Kidney epithelial cell (primary cell): ENCODE measurements around the gene STPG2. TPM values are rescaled to one million over a fixed set of nuclear protein-coding genes. Genes with fewer than 3 reads are reported as not detected.

ENCODE experiments used
- DNase-seq: peaks from one replicate; pipeline ENCODE4 v3.0.0-alpha.2; 2010; ENCODE audit warnings: low read depth
- H3K27me3 ChIP-seq: 2 replicates; pipeline ENCODE4 v1.6.0; 2011; ENCODE audit warnings: low read length; ENCODE audit not compliant: control insufficient read depth, insufficient read depth
- H3K36me3 ChIP-seq: 2 replicates; pipeline ENCODE4 v1.5.1; 2011; ENCODE audit warnings: low read length; ENCODE audit not compliant: control insufficient read depth, insufficient read depth
- H3K4me3 ChIP-seq: 2 replicates; pipeline ENCODE4 v1.5.1; 2011; ENCODE audit warnings: low read depth, mild to moderate bottlenecking, control low read depth, low read length
- total RNA-seq: library from RNA; depleted of rRNA; stranded (reverse); fragments of >200 nt; gene quantifications from 2 replicates; pipeline ENCODE4 v1.2.3, GENCODE V29; 2015
- TF ChIP-seq, protein P1 (sequence below): IDR thresholded peaks from 2 replicates; pipeline ENCODE4 v1.5.1; 2011; ENCODE audit warnings: mild to moderate bottlenecking, moderate library complexity, low read length, control low read depth, inconsistent platforms; ENCODE audit not compliant: insufficient read depth, poor library complexity, severe bottlenecking

STPG2 gene
- total RNA-seq, 1 donor from 2014 or later: not detected

DNA sequence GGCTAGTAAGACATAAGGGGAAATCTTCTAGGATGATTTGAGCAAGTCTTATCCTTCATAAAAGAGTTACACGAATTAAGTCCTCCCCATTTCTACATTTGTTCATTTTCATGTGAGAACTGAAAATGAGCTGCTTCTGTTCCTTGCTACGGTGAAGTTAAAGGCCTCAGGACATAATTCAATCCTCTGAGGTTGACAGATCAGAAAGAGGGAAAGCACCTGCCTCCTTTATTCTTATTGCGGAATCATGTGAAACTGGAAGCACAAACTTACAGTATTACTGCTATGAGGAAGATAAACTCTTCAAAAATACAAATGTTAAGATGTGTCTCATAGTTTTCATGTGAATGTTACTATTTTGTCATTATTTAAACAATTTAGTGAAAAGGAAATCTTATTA, 395.3 kb downstream of the STPG2 start:
- Histone ChIP-seq H3K27me3 (no peaks in the 10 kb centered on the region), H3K36me3 (no peaks in the 10 kb centered on the region), H3K4me3 (no peak overlapping the region)
- TF ChIP-seq, protein P1, sequence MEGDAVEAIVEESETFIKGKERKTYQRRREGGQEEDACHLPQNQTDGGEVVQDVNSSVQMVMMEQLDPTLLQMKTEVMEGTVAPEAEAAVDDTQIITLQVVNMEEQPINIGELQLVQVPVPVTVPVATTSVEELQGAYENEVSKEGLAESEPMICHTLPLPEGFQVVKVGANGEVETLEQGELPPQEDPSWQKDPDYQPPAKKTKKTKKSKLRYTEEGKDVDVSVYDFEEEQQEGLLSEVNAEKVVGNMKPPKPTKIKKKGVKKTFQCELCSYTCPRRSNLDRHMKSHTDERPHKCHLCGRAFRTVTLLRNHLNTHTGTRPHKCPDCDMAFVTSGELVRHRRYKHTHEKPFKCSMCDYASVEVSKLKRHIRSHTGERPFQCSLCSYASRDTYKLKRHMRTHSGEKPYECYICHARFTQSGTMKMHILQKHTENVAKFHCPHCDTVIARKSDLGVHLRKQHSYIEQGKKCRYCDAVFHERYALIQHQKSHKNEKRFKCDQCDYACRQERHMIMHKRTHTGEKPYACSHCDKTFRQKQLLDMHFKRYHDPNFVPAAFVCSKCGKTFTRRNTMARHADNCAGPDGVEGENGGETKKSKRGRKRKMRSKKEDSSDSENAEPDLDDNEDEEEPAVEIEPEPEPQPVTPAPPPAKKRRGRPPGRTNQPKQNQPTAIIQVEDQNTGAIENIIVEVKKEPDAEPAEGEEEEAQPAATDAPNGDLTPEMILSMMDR: no peak
- DNase-seq: no peak

- Histone ChIP-seq H3K27me3 (no peaks in the 10 kb centered on the region), H3K4me3 (no peak overlapping the region), H3K36me3 (no peaks in the 10 kb centered on the region)
- DNase-seq: peak; percentile 16
- TF ChIP-seq, protein P1: peak; percentile 39
Observed at GRCh38 chr4:97720869-97721432, 422.3 kb downstream of the STPG2 start.

DNA sequence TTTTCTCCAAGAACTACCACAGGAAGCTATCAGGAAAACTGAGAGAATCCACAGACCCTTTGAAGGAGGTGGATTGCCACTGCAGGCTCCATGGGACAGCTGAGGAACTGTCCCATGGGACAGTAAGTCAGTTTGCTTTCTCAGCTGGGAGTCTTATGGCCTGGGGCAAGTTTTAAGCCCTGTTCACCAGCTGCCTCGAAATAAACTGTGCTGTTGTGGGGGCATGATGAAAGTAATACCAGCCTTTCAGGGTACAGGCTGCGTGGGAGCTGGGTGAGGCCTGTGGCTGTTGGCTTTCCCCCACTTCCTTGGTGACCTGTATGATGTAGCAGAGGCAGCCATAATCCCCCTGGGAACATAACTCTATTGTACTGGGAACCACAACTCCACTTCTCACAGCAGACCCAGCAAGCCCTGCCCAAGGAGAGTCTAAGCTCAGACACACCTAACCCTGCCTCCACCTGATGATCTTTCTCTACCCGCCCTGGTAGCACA, 452.1 kb downstream of the STPG2 start:
- DNase-seq: no peak
- TF ChIP-seq, protein P1: no peak
- H3K36me3 ChIP-seq: no peaks in the 10 kb centered on the region

DNA sequence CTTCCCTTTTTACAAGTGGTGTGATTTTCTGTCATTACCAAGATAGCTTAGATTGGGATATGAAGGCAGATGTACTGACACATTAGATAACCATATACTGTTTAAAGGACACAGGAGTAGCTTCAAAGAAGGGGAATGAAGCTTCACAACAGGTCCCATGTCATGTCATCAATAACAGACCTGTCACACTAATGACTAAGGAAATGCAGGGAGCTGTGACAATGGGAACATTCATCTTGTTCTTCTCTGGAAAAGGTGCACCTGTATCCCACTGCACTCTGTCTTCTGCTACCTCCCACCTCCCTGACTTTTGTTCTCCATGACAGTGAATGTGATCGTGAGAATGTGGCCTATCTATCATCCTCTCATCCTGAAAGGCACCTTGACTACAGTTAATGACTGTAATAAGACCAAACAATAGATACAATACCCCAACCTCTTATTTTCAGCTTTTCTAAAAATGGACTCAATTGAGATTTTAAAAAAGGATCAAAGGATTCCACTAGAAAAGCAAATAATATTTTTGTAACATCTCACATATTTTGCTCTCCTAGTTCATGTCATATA, 472.5 kb downstream of the STPG2 start:
- Histone ChIP-seq H3K4me3 (no peak overlapping the region), H3K36me3 (no peaks in the 10 kb centered on the region), H3K27me3 (no peaks in the 10 kb centered on the region)
- no peak for DNase-seq
- TF ChIP-seq, protein P1: no peak

More for the DNA sequence above, 452.1 kb downstream of the STPG2 start:
- Histone ChIP-seq H3K27me3 (no peaks in the 10 kb centered on the region), H3K4me3 (no peak overlapping the region)

GRCh38 chr4:97665553-97665952, 477.7 kb downstream of the STPG2 start:
- Histone ChIP-seq H3K27me3 (no peaks in the 10 kb centered on the region), H3K36me3 (no peaks in the 10 kb centered on the region), H3K4me3 (no peak overlapping the region)
- DNase-seq: no peak
- TF ChIP-seq, protein P1: no peak

DNA sequence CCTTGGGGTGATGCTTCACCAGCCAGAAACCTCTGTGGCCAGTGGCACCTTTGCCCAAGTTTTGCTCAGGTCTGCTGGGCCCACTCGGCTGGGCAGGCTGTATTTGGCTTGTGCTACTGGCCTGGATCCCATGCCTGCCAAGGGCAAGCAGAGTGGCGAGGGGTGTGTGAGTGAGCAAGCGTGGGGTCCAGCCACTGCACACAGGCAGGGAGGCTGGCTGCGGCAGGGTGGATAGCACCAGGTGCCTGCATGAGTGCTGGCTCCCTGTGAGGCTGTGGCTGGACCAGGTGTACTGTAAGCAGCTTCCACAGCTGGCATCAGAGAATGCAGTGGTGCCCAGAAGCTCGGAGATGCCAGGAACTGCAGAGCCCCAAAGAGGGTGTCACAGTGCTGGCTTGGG, 478.5 kb downstream of the STPG2 start:
- no peak overlapping the region for H3K4me3 ChIP-seq
- H3K36me3 ChIP-seq: no peaks in the 10 kb centered on the region
- TF ChIP-seq, protein P1: no peak
- no peaks in the 10 kb centered on the region for H3K27me3 ChIP-seq
- no peak for DNase-seq
